GM21576 (cell line): ENCODE data around the gene RNASE11.
"Not testable (repeated sequence)": the region's sequence is repeated elsewhere in the genome, so short reads cannot be mapped to it uniquely, and the experiment has no call there.

ENCODE experiments used
- ATAC-seq: cut with Tn5 transposase; IDR thresholded peaks from one replicate; pipeline ENCODE4 v1.9.1; 2021; ENCODE audit warnings: mild to moderate bottlenecking, moderate library complexity; ENCODE audit not compliant: unreplicated experiment

Gene RNASE11

GRCh38 chr14:20614038-20614840 lies 26.4 kb upstream of the RNASE11 start:
- no peak for ATAC-seq

- peak; percentile 68 for ATAC-seq
These were observed 25.6 kb upstream of the RNASE11 start for GRCh38 chr14:20613094-20614037.

- no peak for ATAC-seq
These were observed 24.6 kb upstream of the RNASE11 start for GRCh38 chr14:20612403-20612802.

GRCh38 chr14:20611277-20611676 lies 23.5 kb upstream of the RNASE11 start:
- ATAC-seq: no peak

- no peak for ATAC-seq
These were observed 22.4 kb upstream of the RNASE11 start for GRCh38 chr14:20610002-20610765.

- peak; percentile 19 for ATAC-seq
These were observed 21.6 kb upstream of the RNASE11 start for GRCh38 chr14:20609215-20610001.

GRCh38 chr14:20608383-20609110 lies 20.7 kb upstream of the RNASE11 start:
- ATAC-seq: no peak

GRCh38 chr14:20607617-20608016 lies 19.8 kb upstream of the RNASE11 start:
- no peak for ATAC-seq

GRCh38 chr14:20606902-20607242 lies 19.1 kb upstream of the RNASE11 start:
- ATAC-seq: no peak

GRCh38 chr14:20606190-20606901 lies 18.5 kb upstream of the RNASE11 start:
- ATAC-seq: no peak

- ATAC-seq: no peak
These were observed 16.3 kb upstream of the RNASE11 start for GRCh38 chr14:20603813-20604690.

GRCh38 chr14:20602583-20602982 lies 14.8 kb upstream of the RNASE11 start:
- ATAC-seq: no peak

GRCh38 chr14:20601522-20601921 lies 13.7 kb upstream of the RNASE11 start:
- no peak for ATAC-seq

GRCh38 chr14:20597108-20597507 lies 9.3 kb upstream of the RNASE11 start:
- no peak for ATAC-seq

GRCh38 chr14:20595726-20596125 lies 7.9 kb upstream of the RNASE11 start:
- not testable (repeated sequence) for ATAC-seq

GRCh38 chr14:20592574-20592973 lies 4.8 kb upstream of the RNASE11 start:
- no peak for ATAC-seq

- no peak for ATAC-seq
These were observed 3.4 kb upstream of the RNASE11 start, which contains the start of gene RNASE12 for GRCh38 chr14:20591235-20591634. Gene RNASE12 (minus strand): TSS chr14:20591376. CDS start chr14:20590723, 653 bp downstream.

GRCh38 chr14:20583908-20584307 lies 3.9 kb downstream of the RNASE11 start:
- no peak for ATAC-seq
